Measurements from ENCODE around the gene DSCAM.

Gene DSCAM

DNA sequence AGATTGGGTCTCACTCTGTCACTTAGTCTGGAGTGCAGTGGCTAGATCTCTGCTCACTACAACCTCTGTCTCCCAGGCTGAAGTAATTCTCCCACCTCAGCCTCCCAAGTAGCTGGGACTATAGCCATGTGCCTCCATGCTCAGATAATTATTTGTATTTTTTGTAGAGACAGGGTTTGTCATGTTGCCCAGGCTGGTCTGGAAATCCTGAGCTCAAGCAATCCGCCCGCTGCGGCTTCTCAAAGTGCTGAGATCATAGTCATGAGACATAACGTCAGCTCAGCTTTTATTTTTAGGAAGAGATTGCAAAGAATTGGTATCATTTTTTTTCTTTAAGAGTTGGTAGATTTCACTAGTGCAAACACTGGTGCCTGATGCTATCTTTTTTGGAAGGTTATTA lies 244.9 kb downstream of the DSCAM start:
- no peak for DNase-seq

DNA sequence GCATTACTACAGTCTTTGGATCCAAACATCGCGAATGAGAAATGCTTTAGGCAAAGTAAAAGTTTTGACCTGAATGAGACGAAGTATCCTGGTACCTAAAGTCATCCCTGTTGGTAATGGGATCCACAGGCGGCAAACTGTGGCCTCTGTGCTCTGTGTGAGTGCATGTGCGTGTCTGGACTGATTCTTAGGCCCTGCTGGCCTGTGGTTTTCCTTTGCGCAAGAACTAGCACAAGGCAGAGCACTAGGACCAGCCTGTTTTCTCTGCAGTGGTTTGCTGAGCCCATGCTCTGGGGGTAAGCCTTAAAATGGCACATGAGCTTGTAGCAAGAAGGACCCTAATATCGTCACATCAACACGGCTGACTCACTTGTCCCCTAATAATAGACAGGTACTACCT lies 251.2 kb downstream of the DSCAM start:
- no peak for DNase-seq

DNA sequence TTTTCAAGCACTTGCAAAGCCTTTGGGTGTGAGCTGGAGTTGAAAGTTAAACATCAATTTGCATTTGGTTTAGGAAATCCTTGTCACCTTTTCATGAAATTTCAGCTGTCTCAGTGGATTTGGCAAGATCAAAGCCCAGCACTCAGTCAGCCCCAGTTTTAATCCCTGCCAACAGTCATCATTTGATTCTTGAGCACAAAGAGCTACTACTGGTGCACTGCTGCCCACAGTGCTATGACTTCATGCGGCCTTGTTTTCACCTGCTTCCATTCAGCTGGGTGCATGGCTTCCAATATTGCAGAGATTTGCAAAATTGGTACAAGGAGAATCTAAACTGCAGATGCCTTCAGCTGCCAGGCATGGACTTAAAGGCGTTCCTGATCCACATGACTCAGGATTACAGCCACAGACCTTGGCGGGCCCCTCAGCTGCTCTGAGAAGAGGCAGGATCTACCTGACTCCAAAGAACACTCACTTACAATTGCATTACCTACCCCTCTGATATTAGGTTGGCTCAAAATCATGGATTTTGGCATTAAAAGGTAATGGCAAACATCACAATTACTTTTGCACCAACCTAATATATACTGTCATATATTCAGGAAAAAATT lies 259.1 kb downstream of the DSCAM start:
- DNase-seq, result no peak

DNA sequence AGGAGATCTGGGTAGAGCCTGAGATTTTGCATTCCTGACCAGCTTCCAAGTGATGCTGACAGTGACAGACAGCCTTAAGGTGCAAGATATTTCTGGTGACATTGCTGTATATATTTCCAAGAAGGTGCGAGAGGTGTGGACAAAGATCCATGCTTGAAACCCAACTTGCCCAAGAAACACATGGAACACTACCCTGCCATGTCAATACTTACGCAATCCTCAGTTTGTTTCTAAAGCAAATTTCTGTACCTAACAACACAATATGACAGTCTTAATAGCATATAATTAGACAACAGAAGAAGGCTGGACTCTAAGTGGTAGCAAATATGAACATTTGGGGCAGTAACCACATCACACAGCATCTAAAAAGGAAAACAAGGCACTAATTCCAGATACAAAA lies 260.4 kb downstream of the DSCAM start:
- DNase-seq, result no peak

DNA sequence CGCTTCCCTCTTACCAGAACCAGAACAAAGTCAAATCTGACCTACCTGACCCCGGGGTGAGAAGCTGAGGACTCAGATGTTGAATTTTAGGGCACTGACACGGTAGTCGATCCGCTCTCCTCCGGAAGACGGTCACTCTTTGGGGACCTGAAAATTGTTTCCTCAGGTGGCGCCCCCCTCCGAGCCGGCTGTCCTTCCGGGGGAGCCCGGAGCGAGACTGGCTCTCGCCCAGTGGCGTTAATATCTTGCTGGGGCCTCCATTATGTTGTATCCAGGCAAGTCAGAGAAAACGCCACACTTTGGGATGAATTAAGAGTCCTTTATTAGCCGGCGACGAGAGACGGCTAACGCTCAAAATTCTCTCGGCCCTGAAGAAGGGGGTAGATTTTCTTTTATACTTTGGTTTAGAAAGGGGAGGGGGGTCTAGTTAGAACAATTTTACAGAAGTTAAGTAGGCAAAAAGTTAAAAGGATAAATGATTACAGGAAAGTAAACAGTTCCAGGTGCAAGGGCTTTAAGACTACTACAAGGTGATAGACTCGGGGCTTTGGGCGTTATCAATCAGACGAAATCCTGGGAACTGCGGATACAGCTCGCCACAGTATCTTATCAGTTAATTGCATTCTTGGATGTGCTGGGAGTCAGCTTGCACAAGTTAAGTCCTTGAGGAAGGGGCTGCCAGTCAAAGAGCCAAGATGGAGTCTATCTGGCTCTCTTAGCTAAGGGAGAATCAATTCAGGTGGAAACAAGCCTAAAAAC lies 269.5 kb downstream of the DSCAM start:
- no peak for DNase-seq

DNA sequence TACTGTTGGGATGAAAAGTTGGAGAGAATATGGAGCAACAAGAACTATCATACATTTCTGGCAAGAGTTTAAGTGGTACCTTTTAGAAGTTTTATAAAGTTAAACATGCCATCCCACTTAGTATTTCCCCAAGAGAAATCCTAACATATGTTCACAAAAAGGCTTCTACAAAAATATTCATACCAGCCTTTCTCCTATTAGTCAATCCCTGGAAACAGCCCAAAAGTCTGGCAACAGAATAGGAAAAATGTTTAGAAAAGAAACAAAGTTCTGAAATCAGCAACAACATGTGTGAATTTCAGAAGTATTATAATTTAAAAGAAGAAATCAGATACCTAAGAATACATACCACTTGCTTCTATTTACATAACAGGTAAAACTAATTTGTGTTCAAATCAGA lies 271.0 kb downstream of the DSCAM start:
- no peak for DNase-seq

DNA sequence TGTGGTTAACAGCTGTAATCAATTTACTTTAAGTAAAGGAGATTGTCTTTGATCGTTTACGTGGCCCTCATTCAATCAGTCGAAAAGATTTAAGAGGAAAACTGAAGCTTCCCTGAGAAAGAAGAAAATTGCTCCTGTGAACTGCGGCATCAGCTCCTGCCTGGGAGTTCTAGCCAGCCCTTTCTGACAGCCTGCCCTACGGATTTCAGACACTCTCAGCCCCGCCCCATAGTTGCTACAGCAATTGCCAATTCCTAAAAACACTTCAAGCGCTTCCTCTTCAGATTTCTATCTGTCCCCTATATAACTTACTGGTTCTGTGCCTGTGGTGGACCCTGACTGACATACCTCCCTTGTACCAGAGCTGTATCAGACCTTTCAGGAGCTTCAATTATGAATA lies 277.6 kb downstream of the DSCAM start:
- DNase-seq, result no peak

DNA sequence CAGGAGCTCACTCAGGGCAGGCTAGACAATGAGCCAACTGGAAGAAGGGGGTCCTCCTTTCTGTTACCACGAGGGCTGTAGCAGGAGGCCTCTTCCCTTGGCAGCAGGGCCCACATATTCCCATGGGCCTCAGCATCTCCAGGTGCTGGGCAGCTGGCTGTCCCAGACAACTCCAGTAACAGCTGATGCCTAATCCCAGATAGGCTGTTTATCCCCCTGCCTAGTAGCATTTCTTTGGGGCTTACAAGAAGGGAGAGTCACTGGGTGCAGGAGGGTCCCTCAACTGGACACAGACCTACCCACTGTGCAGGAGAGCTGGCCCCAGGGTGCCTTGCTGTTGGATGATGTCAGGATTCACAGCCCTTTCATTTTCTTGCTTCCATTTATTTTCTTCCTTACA lies 278.2 kb downstream of the DSCAM start:
- no peak for DNase-seq

DNA sequence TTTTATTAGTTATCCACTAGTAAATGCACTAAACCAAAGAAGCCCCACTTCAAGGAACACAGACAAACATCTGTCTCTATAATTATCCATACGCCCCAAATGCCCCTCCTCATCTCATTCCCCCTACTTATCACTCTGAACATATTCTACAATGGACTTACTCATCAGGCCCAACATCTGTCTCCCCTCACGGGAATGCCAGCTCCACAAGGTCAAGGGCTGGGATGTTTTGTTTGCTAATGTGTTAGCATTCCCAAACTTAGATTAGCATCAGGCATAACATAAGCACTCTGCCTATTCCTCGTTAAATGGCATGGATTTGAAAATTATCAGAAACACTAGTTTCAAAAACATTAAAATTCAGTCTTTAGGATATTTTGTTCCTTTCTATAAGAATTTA lies 279.5 kb downstream of the DSCAM start:
- no peak for DNase-seq

DNA sequence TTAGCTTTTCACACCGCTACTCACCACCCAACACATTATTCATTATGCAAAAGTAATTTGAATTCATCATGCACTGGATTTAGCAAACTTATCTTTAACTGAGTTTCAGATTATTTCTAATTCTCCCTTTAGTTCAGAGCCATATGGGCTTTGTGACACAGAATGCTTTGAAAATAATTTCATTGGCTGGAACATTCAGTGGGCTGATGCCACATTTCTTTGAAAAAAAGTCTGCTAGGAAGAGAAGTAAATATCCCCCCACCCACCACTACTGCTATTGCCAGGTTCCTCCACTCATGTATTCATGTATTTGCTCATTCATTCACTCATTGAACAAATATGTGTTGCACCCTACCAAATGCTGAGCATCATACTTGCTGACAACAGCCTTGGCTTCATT lies 280.5 kb downstream of the DSCAM start:
- DNase-seq, result no peak

DNA sequence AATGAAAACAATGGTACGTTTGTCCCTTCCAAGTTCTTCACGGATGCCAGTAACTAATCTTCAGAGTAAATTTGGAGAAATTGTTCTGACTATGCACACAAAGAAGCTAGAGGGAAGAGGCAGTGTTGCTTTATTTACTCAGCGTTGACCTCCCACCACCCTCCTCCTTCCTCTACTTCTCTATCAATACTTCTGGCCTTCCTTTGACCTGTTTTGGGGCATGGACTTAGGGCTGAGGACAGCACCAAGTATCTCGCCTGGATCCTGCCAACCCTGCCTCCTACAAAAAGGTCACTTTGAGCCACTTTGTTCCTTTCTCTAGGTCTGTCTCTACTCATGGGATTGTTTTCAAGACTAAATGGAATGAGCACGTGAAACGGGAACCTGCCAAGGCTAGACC lies 282.6 kb downstream of the DSCAM start:
- DNase-seq, result no peak

DNA sequence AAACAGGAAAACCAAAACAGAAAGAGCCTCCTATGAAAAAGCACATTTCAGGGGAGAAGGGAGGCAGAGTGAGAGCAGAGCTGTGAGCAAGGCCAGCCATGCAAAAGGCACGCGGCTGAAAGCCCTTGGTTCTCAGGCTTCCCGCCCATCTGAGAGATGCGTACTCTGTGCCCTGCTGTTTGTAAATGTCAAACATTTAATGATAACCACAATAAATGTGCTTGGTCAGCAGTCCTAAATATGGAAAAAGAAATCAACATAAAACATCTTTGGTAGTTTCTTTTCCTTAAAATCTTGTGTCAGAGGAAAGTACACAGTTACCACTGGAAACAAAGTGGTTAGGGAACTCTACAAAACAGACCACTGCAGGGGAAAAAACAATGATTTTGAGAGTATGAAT lies 283.1 kb downstream of the DSCAM start:
- DNase-seq, result no peak

DNA sequence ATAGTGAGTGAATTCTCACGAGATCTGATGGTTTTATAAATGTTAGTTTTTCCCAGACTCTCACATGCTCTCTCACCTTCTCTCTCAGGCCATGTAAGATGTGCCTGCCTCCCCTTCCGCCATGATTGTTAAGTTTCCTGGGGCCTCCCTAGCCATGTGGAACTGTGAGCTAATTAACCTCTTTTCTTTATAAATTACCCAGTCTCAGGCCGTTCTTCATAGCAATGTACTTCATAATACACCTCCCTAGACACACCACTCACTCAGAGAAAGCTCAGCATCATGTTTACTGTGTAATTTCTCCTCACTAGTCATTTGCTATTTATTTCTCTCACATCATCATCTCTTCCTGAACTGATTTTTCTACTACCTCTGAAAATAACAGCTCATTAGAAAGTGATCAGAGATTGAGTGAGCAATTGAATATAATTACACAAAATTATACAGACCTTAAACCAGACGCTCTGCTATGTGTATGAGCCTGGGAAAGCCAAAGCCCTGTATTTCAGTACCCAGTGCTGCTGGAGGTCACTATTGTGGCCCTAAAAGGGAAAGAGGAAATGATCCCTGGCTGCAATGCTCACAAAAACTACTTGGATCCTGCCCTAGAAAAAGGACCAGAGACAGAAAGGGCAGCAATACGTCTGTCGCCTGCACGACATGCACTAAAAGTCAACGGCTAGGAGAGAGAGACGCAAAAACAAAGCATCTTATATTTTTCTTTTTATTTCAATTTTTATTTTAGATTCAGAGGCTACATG lies 284.5 kb downstream of the DSCAM start:
- no peak for DNase-seq

DNA sequence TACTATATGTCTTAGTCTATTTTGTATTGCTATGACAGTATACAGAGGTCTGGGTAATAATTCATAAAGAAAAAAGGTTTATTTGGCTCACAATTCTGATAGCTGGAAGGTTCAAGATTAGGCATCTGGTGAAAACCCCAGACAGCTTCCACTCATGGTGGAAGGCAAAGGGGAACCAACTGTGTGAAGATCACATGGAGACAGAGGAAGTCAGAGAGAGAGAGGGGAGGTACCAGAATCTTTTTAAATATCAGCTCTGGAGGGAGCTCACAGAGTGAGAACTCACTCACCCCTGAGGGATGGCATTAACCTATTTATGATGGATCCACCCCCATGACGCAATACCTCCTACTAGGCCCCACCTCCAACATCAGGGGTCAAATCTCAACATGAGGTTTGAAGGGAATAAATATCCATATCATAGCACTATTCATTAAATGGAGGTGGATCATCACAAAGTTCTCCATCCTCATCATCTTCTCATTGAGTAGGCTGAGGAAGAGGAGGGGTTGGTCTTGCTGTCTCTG lies 290.5 kb downstream of the DSCAM start:
- no peak for DNase-seq

DNA sequence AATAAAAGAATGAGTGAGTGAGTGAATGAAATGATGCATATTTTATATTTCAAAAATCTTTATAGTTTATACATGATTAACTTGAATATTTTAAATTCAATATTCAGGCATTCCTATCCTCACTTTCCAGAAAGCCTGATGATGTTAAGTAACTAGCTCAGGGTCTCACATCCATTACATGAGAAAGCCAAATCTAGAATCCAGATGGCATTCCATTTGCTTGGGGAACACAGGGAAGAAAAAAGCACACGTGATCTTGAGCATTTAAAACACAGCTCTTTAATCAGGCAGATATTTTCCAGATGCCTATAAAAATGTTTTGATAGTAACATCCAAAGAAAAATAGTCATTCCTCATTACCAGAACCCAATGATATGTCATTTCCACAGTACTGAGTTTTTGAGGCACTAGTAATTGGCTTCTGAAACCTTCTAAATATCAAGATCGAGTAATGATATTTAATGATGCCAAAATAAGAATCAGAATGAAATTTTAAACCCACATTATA lies 291.9 kb downstream of the DSCAM start:
- DNase-seq, result no peak

DNA sequence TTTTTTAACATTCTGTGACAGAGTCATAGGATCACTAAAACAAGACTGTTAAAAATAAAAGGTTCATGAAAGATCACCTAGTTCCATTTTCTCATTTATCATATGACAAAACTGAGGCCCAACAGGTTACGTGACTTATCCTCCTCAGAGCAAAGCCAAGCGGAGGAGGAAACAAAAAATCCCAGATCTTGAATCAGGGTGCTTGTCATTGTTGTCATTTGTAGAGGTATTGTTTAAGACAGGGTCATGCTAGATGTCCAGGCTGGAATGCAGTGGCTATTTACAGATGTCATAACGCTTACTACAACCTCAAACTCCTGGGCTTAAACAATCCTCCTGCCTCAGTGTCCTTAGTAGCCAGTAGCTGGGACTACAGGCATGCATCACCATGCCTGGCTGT lies 293.2 kb downstream of the DSCAM start:
- no peak for DNase-seq

DNA sequence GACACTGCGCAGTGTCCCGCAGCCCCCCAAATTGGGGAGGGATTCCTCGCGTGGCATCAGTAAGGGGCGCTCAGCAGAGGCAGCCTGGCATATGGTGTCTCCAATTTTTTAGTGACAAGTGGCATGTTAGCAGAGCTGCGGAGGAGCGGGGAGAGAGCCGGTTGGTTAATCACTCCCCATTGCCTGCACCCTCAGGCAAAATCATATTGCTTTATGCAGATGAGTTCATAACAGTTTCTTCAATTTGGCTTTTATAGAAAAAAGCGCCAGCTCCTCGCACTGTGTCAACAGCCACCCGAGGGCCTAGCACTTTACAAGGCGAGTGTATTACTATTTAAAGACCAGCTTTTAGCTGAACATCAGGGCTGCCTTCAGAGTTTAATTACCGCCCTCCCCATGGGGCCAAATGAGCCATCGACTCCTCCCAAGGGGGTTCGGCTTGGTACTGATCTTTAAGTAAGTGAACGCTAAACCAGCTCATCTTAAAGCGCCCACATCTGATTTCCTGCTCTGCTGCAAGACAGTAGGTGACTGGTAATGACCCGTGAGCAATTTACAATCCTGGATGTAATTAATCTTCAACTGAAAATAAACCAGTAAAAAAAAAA lies 298.9 kb downstream of the DSCAM start:
- DNase-seq, result no peak

DNA sequence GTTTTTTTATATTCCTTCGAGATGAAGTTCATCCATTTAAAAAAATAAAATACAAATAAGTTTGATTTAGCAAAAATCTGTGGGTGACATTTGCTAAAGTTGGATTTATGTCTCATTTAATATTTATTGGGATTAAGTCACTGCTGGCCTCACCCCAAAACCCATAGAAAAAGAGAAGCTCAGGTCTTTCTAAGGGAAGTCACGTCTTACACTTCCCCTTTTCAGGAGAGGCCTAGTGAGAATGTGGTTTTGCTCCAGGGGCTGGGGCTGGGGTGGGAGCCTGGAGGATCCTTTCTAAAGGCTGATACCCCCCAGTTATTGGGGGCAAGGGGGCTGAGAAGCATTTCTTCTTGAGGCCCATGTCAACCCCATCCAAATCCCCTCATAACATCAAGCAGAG lies 300.3 kb downstream of the DSCAM start:
- no peak for DNase-seq

DNA sequence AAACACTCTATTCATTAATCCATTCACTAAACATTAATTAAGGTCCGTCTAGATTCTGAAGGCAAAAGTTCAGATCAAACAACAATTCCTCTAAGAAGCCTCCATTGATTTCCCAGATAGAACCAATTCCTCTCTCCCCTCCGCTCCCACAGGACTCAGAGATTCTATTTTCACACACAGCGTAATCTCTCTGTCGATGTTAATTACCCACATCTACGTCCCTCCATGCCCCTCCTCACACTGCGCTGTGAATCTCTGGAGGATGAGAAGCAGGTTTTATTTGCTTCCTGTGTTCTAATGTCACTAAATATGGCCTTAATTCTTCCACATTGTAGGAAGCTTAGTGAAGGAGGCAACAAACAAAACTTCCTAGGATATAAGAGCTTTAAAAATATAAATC lies 306.7 kb downstream of the DSCAM start:
- DNase-seq, result no peak

DNA sequence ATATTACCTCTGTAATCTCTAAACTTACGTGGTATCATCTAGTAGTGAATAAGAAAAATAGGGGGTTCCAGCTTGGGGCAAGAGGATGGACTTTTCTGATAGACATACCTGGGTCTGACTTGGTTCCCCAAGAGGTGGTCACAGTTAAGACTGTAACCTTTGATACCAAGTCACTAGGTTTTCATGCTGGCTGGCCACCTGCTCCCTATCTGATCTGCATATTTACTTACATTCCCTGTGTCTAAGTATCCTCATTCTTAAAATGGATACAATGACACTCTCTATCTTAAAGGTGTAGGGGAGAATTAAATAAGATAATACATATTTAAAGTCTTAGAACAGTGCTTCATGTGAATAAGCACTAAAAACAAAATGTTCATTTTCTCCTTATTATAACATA lies 312.1 kb downstream of the DSCAM start:
- no peak for DNase-seq

DNA sequence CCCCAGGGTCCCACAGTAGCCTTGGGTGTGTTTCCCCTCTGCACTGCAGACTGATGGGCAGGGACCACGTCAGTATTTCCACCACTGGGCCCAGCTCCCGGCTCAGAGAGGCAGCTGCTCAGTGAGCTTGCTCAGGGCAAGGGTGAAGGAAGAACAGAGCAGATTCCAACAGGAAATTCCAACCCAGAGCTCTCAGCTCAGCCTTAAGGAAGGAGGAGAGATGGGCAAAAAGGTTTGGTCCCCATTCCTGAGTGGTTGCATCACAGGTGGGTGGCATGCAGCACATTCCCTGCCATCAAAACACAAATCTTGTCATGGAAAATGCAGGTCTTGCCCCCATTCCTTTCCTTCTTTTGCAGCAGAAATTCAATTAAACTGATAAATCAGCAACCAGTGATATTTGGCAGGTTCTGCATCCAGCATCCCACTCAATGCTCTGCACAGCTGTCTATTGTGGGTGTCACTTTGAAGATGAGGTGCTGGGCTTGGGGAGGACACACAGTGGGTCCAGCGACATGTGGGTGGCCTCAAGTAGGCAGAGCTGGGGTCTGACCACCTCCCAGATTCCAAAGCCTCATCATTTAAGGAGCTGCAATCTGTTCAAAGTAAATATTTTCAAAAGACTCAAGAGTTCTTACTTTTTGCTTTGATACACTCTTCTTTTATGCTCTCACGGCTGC lies 315.4 kb downstream of the DSCAM start:
- no peak for DNase-seq

DNA sequence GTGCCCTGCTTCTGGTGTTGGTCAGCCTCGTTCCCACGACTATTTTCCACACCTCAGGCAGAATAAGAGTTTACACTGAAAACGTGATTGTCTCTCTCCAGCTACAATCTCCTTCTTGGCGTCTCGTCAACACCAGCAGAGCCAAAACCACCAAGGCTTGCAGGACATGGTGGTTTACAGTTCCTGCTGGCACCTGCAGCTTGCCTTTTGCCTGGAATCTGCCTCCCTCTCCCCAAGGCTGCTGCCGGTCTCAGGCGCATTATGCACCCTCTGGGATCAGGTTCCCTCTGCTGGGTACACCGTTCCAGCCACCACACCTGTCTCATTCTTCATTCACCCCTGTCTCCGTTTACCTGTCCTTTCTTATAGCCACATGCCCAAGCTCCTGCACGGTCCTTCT lies 315.9 kb downstream of the DSCAM start:
- DNase-seq, result no peak

DNA sequence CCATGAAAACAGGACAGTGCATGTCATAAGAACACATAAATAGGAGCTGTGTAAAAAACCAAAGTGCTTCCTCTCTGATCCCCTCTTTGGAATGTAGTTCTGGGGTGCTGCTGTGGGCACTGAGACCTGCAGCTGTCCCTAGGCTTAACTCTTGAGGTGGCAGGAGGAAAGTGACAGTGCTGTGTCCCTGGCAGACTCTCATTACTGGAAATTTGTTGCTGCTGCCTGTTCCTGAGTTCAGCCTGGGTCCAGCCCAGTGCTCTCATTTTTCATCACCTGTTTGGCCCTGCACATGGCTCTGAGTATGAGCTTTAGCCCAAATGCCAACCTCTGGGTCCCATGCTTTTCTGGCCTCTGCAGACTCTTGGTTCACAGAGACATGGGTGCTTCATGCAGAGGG lies 329.3 kb downstream of the DSCAM start:
- no peak for DNase-seq

All from right forelimb (tissue), 1 donor.